Astrocyte (in vitro differentiated cells and primary cell): Measurements from ENCODE around the gene WNT3. TPM values are rescaled to one million over a fixed set of nuclear protein-coding genes. Genes with fewer than 3 reads are reported as not detected.

ENCODE experiments used
- DNase-seq: peaks from one replicate; pipeline ENCODE4 v3.0.0-alpha.2; 2010; ENCODE audit warnings: low read depth
- FAIRE-seq: peaks from 2 replicates; lab custom pipeline; 2011; peaks lifted over from hg19 to GRCh38; lab: Jason Lieb, UNC
- H2AFZ ChIP-seq: 2 replicates; pipeline ENCODE4 v1.6.0; 2012; ENCODE audit warnings: low read depth, low read length, inconsistent platforms
- H3K27ac ChIP-seq: 2 replicates; pipeline ENCODE4 v1.5.1; 2011; ENCODE audit warnings: low read depth, low read length, inconsistent platforms
- H3K27me3 ChIP-seq: 2 replicates; pipeline ENCODE4 v1.6.0; 2011; ENCODE audit warnings: low read length, inconsistent platforms; ENCODE audit not compliant: insufficient read depth
- H3K36me3 ChIP-seq: 2 replicates; pipeline ENCODE4 v1.5.1; 2011; ENCODE audit warnings: low read length, inconsistent platforms; ENCODE audit not compliant: insufficient read depth
- H3K4me1 ChIP-seq: 2 replicates; pipeline ENCODE4 v1.5.1; 2011; ENCODE audit warnings: low read length, inconsistent platforms; ENCODE audit not compliant: insufficient read depth
- H3K4me2 ChIP-seq: 2 replicates; pipeline ENCODE4 v1.6.0; 2012; ENCODE audit warnings: low read length, inconsistent platforms
- H3K4me3 ChIP-seq: 2 replicates; pipeline ENCODE4 v1.5.1; 2011; ENCODE audit warnings: low read depth, mild to moderate bottlenecking, low read length, inconsistent platforms; ENCODE audit not compliant: insufficient read depth
- H3K79me2 ChIP-seq: 2 replicates; pipeline ENCODE4 v1.6.0; 2012; ENCODE audit warnings: mild to moderate bottlenecking, low read length, inconsistent platforms; ENCODE audit not compliant: insufficient read depth
- H3K9ac ChIP-seq: 2 replicates; pipeline ENCODE4 v1.6.0; 2012; ENCODE audit warnings: mild to moderate bottlenecking, low read length, inconsistent platforms
- H3K9me3 ChIP-seq: 2 replicates; pipeline ENCODE4 v1.5.1; 2012; ENCODE audit warnings: low read depth, mild to moderate bottlenecking, low read length, inconsistent platforms; ENCODE audit not compliant: insufficient read depth
- H4K20me1 ChIP-seq: 2 replicates; pipeline ENCODE4 v1.6.0; 2012; ENCODE audit warnings: low read length, inconsistent platforms; ENCODE audit not compliant: insufficient read depth
- H3K27ac Mint-ChIP-seq: one replicate; pipeline ENCODE4 v1.8.0; 2021; ENCODE audit warnings: mild to moderate bottlenecking, mixed read lengths; ENCODE audit not compliant: unreplicated experiment
- H3K27me3 Mint-ChIP-seq: one replicate; pipeline ENCODE4 v1.8.0; 2021; ENCODE audit warnings: low read depth, mixed read lengths; ENCODE audit not compliant: unreplicated experiment
- H3K36me3 Mint-ChIP-seq: one replicate; pipeline ENCODE4 v1.8.0; 2021; ENCODE audit warnings: low read depth, mixed read lengths; ENCODE audit not compliant: unreplicated experiment
- H3K4me1 Mint-ChIP-seq: one replicate; pipeline ENCODE4 v1.8.0; 2021; ENCODE audit warnings: low read depth, mixed read lengths; ENCODE audit not compliant: unreplicated experiment
- H3K4me3 Mint-ChIP-seq: one replicate; pipeline ENCODE4 v1.8.0; 2021; ENCODE audit warnings: mild to moderate bottlenecking, moderate library complexity, mixed read lengths; ENCODE audit not compliant: unreplicated experiment
- H3K9me3 Mint-ChIP-seq: one replicate; pipeline ENCODE4 v1.8.0; 2021; ENCODE audit warnings: mild to moderate bottlenecking, mixed read lengths; ENCODE audit not compliant: unreplicated experiment
- CTCF ChIP-seq: IDR thresholded peaks from 2 replicates; pipeline ENCODE4 v1.5.1; 2011; ENCODE audit warnings: low read depth, mild to moderate bottlenecking, inconsistent platforms, low read length, moderate library complexity; ENCODE audit not compliant: insufficient read depth
- EZH2 ChIP-seq: IDR thresholded peaks from 2 replicates; pipeline ENCODE4 v1.6.1; 2012; ENCODE audit warnings: mild to moderate bottlenecking, low read length, inconsistent platforms; ENCODE audit not compliant: insufficient read depth
- total RNA-seq: library from RNA; stranded (reverse); gene quantifications from 2 replicates; pipeline ENCODE4 v1.2.1, GENCODE V29; 2021

The WNT3 gene
- total RNA-seq, 1 donor from 2014 or later: 2.4 TPM

DNA sequence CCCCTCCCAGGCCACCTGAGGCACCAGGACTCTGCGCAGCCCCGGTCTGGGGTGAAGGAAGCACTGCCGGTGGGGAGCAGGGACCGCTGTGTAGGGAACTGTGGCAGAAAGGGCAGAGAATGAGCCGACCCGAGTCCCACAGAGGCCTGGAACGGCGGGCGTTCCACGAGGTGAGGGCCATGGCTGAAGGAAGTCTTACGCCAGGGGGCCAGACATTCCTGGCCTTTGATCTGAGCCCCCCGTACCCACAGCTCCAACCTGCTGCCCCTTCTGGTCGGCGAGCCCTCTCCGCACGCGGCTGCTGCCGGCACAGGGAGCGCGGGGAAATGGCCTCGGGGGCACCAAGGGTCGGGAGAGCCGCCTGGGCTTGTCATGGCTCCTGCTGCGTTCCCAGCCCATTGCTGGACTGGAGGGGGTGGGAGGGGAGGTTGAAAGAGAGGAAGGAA, 1.4 kb upstream of the WNT3 start:
- H3K9me3 Mint-ChIP-seq: peaks cover 3% of the 10 kb centered on the region
- no peaks in the 10 kb centered on the region for H3K36me3 ChIP-seq
- peaks cover 6% of the 10 kb centered on the region for H3K4me1 ChIP-seq
- no peaks in the 10 kb centered on the region for H3K9me3 ChIP-seq
- no peak overlapping the region for H3K27ac ChIP-seq
- no peak for FAIRE-seq
- no peak overlapping the region for H3K4me2 ChIP-seq
- H3K9ac ChIP-seq: no peak overlapping the region
- H4K20me1 ChIP-seq: no peaks in the 10 kb centered on the region
- H2AFZ ChIP-seq: no peak overlapping the region
- peaks cover 3% of the 10 kb centered on the region for H3K4me1 Mint-ChIP-seq
- no peak for DNase-seq
- H3K27ac Mint-ChIP-seq: no peak overlapping the region
- H3K27me3 Mint-ChIP-seq: peaks cover 65% of the 10 kb centered on the region
- H3K79me2 ChIP-seq: no peaks in the 10 kb centered on the region
- H3K4me3 ChIP-seq: no peak overlapping the region
- peaks cover 2% of the 10 kb centered on the region for H3K36me3 Mint-ChIP-seq
- TF ChIP-seq EZH2 (no peak), CTCF (no peak)
- H3K4me3 Mint-ChIP-seq: no peak overlapping the region
- peaks cover 72% of the 10 kb centered on the region for H3K27me3 ChIP-seq

- peaks cover 2% of the 10 kb centered on the region for H3K36me3 Mint-ChIP-seq
- DNase-seq: no peak
- peak overlapping the region; percentile 16 for H2AFZ ChIP-seq
- H3K4me1 Mint-ChIP-seq: peaks cover 3% of the 10 kb centered on the region
- H3K27ac ChIP-seq: no peak overlapping the region
- H3K9me3 Mint-ChIP-seq: peaks cover 3% of the 10 kb centered on the region
- peaks cover 71% of the 10 kb centered on the region for H3K27me3 ChIP-seq
- no peak overlapping the region for H3K9ac ChIP-seq
- peak overlapping the region; percentile 44 for H3K4me3 ChIP-seq
- no peak overlapping the region for H3K27ac Mint-ChIP-seq
- H3K9me3 ChIP-seq: no peaks in the 10 kb centered on the region
- H3K4me3 Mint-ChIP-seq: no peak overlapping the region
- peaks cover 64% of the 10 kb centered on the region for H3K27me3 Mint-ChIP-seq
- FAIRE-seq: no peak
- no peaks in the 10 kb centered on the region for H3K79me2 ChIP-seq
- H3K36me3 ChIP-seq: no peaks in the 10 kb centered on the region
- H4K20me1 ChIP-seq: no peaks in the 10 kb centered on the region
- H3K4me2 ChIP-seq: peak overlapping the region; percentile 80
- TF ChIP-seq EZH2: peak; percentile 100
- no peak for TF ChIP-seq CTCF
- H3K4me1 ChIP-seq: peaks cover 6% of the 10 kb centered on the region
Observed at GRCh38 chr17:46818929-46819859, 702 bp upstream of the WNT3 start.

DNA sequence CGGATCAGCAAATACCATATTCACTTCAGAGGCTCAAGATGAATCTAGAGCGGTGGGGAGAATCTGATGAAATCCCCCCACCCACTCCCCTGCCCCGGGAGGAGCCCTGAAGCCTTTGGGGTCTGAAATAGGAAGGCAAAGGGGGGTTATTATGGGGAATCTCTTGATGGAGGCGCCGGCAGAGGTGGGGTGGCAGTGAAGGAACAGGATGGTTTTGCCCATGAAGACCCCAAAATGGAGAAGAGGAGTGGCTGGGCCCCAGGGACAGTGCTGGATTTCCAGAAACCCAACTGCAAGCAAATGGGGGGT, 637 bp downstream of the WNT3 start:
- TF ChIP-seq EZH2 (no peak), CTCF (no peak)
- H3K4me3 ChIP-seq: no peak overlapping the region
- peaks cover 6% of the 10 kb centered on the region for H3K4me1 ChIP-seq
- no peak overlapping the region for H3K27ac ChIP-seq
- no peak for DNase-seq
- H3K36me3 ChIP-seq: no peaks in the 10 kb centered on the region
- peaks cover 67% of the 10 kb centered on the region for H3K27me3 ChIP-seq
- H3K36me3 Mint-ChIP-seq: peaks cover 2% of the 10 kb centered on the region
- H3K27me3 Mint-ChIP-seq: peaks cover 66% of the 10 kb centered on the region
- H2AFZ ChIP-seq: no peak overlapping the region
- H4K20me1 ChIP-seq: no peaks in the 10 kb centered on the region
- peaks cover 3% of the 10 kb centered on the region for H3K4me1 Mint-ChIP-seq
- no peak overlapping the region for H3K27ac Mint-ChIP-seq
- no peaks in the 10 kb centered on the region for H3K79me2 ChIP-seq
- H3K9ac ChIP-seq: no peak overlapping the region
- H3K9me3 ChIP-seq: no peaks in the 10 kb centered on the region
- no peak overlapping the region for H3K4me2 ChIP-seq
- no peak for FAIRE-seq
- no peak overlapping the region for H3K4me3 Mint-ChIP-seq
- H3K9me3 Mint-ChIP-seq: peaks cover 3% of the 10 kb centered on the region
